Hepatocyte (in vitro differentiated cells): ENCODE results near the gene FGF21.

Source experiments
- CTCF ChIP-seq: fragments of 200-600 bp; sonication (generic); IDR thresholded peaks from 2 replicates; pipeline ENCODE4 v1.5.1; 2016; ENCODE audit warnings: antibody characterized with exemption, mild to moderate bottlenecking; ENCODE audit not compliant: poor library complexity
- EZH2phosphoT487 ChIP-seq: fragments of 200-600 bp; sonication (generic); IDR thresholded peaks from one replicate; pipeline ENCODE4 v1.6.1; 2018; ENCODE audit warnings: antibody characterized with exemption, mild to moderate bottlenecking, low read depth, moderate library complexity; ENCODE audit not compliant: unreplicated experiment, severe bottlenecking

- TF ChIP-seq CTCF, result no peak
- TF ChIP-seq EZH2phosphoT487, result no peak
Measured at GRCh38 chr19:48796298-48797083, 41.2 kb downstream of the FGF21 start.
